ENCODE data around the gene ADCYAP1R1. TPM values are rescaled to one million over a fixed set of nuclear protein-coding genes. Genes with fewer than 3 reads are reported as not detected.
A peak's percentile ranks its signal among the peaks of the same experiment; 100 is the strongest.

Gene ADCYAP1R1
- total RNA-seq, 2 donors from 2014 or later, result 0.86 to 3.1 TPM

GRCh38 chr7:31106303-31107105 lies 54.4 kb downstream of the ADCYAP1R1 start:
- Histone ChIP-seq H3K4me1 (no peaks in the 10 kb centered on the region), H3K27me3 (no peaks in the 10 kb centered on the region), H3K9me3 (no peaks in the 10 kb centered on the region), H3K36me3 (no peaks in the 10 kb centered on the region), H3K4me3 (no peak overlapping the region), H3K27ac (no peak overlapping the region)
- DNase-seq (ENCODE audit: low spot score), result peak; percentile 38
- TF ChIP-seq, protein P1, sequence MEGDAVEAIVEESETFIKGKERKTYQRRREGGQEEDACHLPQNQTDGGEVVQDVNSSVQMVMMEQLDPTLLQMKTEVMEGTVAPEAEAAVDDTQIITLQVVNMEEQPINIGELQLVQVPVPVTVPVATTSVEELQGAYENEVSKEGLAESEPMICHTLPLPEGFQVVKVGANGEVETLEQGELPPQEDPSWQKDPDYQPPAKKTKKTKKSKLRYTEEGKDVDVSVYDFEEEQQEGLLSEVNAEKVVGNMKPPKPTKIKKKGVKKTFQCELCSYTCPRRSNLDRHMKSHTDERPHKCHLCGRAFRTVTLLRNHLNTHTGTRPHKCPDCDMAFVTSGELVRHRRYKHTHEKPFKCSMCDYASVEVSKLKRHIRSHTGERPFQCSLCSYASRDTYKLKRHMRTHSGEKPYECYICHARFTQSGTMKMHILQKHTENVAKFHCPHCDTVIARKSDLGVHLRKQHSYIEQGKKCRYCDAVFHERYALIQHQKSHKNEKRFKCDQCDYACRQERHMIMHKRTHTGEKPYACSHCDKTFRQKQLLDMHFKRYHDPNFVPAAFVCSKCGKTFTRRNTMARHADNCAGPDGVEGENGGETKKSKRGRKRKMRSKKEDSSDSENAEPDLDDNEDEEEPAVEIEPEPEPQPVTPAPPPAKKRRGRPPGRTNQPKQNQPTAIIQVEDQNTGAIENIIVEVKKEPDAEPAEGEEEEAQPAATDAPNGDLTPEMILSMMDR (IDR thresholded peaks at IDR 0.05), result no peak

GRCh38 chr7:31107106-31108090 lies 55.3 kb downstream of the ADCYAP1R1 start:
- peak; percentile 55 for DNase-seq (ENCODE audit: low spot score)
- TF ChIP-seq, protein P1 (IDR thresholded peaks at IDR 0.05), result no peak

DNA sequence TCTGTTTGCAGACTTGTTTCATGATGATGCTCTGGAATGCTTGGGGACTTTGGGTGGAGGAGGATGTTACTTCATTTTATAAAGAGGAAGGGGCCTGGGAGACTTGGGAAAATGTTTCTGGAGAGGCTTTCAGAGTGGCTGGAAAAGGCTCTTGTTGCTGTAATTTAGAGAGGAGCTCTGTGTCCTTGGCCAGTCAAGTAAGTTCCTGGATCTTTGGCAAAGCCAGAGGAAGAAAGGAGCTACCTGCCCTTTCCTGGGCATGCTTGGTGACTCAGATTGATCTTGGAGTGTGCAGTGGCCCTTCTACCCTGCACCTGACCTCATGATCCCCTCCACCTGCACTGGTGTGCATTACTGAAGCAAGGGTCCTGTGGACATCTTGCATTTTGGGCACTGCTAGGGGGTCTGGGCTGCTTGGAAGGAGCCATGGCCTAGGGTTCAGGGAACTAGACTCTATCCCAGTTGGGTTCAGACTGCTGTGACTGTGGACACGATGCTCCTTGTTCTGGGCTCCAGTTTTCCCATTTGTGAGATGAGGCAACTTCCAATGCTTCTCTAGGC lies 56.1 kb downstream of the ADCYAP1R1 start:
- no peaks in the 10 kb centered on the region for H3K4me1 ChIP-seq
- TF ChIP-seq, protein P1 (IDR thresholded peaks at IDR 0.05), result no peak
- H3K36me3 ChIP-seq, result no peaks in the 10 kb centered on the region
- no peaks in the 10 kb centered on the region for H3K9me3 ChIP-seq
- H3K4me3 ChIP-seq, result no peak overlapping the region
- no peak overlapping the region for H3K27ac ChIP-seq
- no peaks in the 10 kb centered on the region for H3K27me3 ChIP-seq
- DNase-seq (ENCODE audit: low spot score), result peak; percentile 9

More at GRCh38 chr7:31107106-31108090, 55.3 kb downstream of the ADCYAP1R1 start:
- Histone ChIP-seq H3K9me3 (no peaks in the 10 kb centered on the region), H3K4me3 (no peak overlapping the region), H3K36me3 (no peaks in the 10 kb centered on the region), H3K27me3 (no peaks in the 10 kb centered on the region), H3K4me1 (no peaks in the 10 kb centered on the region), H3K27ac (no peak overlapping the region)

DNA sequence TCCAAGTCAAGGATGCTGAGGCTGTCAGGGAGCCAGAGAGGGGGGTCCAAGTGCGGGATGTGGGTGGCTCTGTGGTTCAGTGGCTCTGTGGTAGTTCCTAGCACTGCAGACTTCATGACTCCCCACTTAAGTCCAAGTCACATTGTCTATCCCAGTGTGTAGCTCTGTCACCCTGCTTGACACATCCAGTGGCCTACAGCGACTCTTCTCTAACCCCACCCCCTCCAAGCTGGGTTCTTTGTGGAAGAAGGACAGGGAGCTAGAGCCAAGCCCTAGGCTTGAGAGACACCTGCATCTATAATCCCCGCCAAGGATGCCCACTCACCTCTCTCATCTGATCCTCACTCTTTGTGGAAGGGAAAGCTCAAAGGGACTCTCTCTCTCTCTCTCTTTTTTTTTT lies 57.6 kb downstream of the ADCYAP1R1 start:
- Histone ChIP-seq H3K4me1 (no peaks in the 10 kb centered on the region), H3K4me3 (no peak overlapping the region), H3K27ac (no peak overlapping the region), H3K27me3 (no peaks in the 10 kb centered on the region), H3K36me3 (no peaks in the 10 kb centered on the region), H3K9me3 (no peaks in the 10 kb centered on the region)
- TF ChIP-seq, protein P1 (IDR thresholded peaks at IDR 0.05), result no peak
- DNase-seq (ENCODE audit: low spot score), result peak; percentile 28

DNA sequence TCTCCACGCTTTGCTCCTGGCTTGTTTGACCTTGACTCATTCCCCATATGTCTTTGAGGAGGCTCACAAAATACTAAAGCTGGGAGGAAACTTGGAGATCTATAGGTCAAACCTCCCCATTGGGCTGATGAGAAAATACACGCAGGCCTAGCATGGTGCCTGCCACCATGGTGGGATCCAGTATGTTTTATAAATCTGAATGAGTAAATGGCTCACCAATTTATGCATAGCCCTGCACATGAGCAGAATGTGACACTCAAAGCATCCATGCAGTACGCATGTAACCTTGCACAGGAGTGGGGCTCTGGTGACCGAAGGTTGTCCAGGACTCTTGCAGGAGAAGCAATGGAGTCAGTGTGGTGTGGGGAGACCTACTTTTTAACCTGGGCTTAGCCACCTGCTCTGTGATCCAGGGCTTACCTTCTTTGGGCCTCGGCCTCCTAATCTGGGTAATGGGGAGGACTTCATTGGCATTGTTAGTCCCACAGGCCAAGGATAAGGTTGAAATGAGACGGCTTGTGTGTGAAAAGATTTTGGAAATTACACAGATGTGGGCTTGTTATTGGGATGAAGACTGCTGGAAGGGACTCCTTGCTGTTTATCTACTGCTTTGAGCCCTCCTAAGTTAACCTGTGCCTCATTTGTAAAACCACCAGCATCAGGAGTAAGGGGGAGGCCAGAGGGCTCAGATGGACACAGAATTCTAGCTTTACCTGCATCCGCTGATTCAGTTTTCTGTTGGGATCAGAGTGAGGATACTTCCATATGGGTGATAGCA lies 58.4 kb downstream of the ADCYAP1R1 start:
- H3K27ac ChIP-seq, result no peak overlapping the region
- H3K4me3 ChIP-seq, result no peak overlapping the region
- no peaks in the 10 kb centered on the region for H3K36me3 ChIP-seq
- H3K9me3 ChIP-seq, result no peaks in the 10 kb centered on the region
- peak; percentile 52 for DNase-seq (ENCODE audit: low spot score)
- TF ChIP-seq, protein P1 (IDR thresholded peaks at IDR 0.05), result no peak
- no peaks in the 10 kb centered on the region for H3K27me3 ChIP-seq
- no peaks in the 10 kb centered on the region for H3K4me1 ChIP-seq

Measured in right atrium auricular region (tissue), 2 donors.